H4 (cell line): ENCODE data around the gene HTT. TPM values are rescaled to one million over a fixed set of nuclear protein-coding genes. Genes with fewer than 3 reads are reported as not detected.

Experiments used
- DNase-seq: peaks from one replicate; pipeline ENCODE4 v3.0.0-alpha.2; 2015; ENCODE audit warnings: low spot score
- total RNA-seq: library from RNA; depleted of rRNA; stranded (reverse); fragments of >200 nt; shearing (Covaris generic); gene quantifications from 2 replicates; pipeline ENCODE4 v1.2.3, GENCODE V29; 2014

HTT gene
- total RNA-seq, 1 experiment from 2014 or later, result 23.9 TPM

DNA sequence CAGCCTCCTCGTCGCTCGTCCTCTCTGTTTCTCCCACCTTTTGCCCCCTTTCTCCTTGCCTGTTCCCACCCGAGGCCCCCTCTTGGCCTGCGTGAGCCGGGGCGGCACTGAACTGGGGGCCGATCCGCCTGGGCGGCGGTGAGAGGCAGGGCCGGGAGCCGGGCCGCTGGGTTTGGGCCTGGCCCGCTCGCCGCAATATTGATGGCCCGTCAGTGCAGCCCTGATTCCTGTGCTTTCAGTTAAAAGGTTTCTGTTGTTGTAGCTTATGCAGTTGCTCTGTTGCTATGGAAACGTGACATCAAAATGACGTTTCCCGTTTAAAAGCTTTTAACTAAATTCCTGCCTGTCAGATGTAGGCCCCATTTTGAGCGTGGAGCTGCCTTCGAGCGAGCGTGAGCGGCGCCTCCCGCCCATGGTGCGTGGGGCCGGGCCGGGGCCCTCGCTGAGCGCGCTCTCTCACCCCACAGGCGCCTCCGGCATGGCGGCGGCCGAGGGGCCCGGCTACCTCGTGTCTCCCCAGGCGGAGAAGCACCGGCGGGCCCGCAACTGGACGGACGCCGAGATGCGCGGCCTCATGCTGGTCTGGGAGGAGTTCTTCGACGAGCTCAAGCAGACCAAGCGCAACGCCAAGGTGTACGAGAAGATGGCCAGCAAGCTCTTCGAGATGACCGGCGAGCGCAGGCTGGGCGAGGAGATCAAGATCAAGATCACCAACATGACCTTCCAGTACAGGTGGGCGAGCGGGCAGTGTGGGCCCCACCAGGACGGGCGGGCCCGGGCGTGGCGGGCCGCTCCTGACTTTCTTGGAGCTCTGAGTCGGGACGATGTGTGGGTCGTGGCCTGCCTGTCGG lies 174.6 kb downstream of the HTT start, which contains the start of gene MSANTD1:
Gene MSANTD1, plus strand, starts transcription at position 349 of the 851 bp plus-strand sequence. Its CDS starts 64 bp downstream, at position 413.
- DNase-seq, result no peak

DNA sequence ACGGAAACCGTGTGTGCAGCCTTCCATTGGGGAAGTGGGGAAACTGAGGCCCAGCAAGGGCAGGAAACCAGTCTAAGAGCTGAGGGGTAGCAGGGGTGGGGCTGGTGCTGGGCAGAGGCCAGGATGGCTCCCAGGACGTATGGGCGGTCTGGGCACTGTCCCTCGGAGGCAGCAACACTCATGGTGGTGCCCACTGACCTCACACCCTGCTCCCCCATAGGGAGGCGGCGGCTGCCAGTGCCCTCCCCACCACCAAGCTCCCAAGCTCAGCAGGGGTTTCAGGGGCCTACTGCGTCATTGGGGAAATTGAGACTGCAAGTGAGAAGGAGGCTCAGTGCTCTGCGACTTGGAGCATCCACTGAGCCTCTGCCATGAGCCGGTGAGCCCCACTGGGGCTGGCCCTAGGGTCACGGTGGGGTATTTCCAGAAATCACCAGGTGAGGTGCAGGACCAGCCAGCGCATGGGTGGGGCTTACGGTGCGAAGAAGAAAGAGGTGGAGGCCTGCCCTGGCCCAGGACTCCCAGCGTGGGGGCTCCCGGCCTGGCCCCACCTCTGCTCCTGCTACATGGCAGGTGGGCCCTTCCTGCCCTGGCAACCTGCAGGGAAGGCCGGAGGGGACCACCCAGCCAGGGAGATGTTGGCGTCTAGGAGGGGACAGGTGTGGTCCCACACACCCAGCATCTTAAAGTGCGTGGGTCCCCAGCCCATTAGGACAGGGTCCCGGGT lies 175.4 kb downstream of the HTT start:
- DNase-seq, result no peak

GRCh38 chr4:3250438-3250955 lies 176.0 kb downstream of the HTT start:
- DNase-seq, result no peak

- DNase-seq, result no peak
Measured at GRCh38 chr4:3250956-3251690, 176.6 kb downstream of the HTT start.

GRCh38 chr4:3251691-3252479 lies 177.4 kb downstream of the HTT start:
- no peak for DNase-seq

DNA sequence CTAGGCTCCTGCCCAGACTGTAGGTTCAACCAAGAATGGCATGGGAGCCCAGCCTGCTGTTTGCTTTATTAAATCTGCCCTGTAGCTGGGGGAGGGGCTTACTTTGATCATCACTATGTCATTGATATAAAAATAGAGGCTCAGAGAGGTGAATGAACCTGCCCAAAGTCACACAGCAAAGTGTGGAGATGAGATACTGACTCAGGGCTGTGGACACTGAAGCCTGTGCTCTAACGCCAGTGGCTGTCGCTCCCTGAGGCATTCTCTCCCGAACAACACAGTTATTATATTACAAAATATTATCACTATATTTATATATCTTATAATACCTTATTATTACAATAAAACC lies 178.0 kb downstream of the HTT start:
- DNase-seq, result no peak

- DNase-seq, result no peak
Measured at GRCh38 chr4:3252831-3253641, 178.6 kb downstream of the HTT start.

DNA sequence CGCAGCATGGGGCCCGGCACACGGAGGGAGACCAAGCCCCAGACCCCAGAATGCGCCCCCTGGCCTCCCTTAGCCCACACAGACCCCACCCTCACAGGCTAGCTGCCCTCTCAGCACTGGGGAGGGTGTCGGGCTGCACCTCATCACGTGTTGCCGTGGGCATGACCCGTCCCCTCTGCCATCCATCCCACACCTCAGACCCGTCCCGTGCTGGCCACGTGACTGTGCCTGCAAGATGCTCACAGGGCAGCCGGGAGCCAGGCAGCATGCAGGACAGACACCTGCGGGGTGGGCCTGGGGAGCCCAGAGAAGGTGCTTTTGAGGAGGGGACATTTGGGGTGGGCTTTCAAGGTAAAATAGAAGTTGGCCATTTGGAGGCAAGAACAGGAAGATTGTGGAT lies 179.3 kb downstream of the HTT start:
- no peak for DNase-seq

DNA sequence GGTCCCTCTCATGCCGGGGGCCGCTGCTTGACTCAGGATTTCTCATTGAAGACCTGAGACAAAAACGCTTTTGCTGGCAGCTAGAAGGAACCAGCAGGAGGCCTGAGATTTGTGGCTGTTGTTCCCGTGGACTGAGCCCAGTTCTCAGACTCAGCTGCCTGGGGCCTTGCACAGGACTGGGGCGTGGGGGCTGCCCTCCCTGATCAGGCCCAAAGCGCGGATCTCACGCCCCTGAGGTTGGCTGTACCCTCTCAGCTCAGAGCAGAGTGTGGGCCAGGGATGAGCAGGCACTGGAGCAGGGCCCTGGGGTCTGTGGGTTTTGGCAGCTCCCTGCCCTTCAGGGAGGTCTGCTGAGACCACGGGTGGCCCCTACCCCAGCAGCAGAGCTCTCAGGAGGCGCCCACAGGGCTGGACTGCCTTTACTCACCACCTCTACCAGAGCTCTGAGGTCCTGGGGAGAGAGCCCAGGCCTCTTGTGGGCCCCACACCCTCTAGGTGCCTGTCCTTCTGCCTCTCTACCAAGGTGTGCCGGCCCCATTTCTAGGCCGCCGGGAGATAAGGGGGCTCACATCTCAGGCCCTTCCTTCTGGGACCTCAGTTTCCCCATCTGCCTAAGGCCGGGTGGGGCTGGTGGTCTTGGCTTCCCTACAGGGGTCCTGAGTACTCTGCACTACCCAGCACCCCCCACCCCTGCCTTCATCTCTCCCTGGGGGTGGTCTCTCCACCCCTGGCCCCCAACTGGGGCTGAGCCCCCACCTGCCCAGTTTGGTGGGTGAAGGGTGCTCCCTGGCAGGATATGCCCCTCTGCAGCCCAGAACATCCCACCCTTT lies 180.0 kb downstream of the HTT start:
- no peak for DNase-seq

DNA sequence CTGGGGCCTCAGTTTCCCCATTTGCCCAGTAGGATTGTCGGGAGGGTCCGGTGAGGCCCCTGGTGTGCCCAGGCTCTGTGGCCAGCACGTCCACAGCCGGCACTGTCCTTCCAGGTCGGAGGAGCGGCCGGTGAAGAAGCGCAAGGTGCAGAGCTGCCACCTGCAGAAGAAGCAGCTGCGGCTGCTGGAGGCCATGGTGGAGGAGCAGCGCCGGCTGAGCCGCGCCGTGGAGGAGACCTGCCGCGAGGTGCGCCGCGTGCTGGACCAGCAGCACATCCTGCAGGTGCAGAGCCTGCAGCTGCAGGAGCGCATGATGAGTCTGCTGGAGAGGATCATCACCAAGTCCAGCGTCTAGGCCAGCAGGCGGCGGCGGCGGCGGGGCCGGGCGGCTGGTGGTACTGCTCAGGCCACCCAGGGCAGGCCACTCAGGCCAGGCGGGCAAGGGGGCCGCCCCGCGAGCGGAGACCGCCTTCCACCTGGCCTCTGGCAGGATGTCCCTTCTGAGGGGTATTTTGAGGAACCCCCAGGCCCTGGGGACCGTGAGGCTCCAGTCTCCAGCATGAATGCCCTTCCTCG lies 181.2 kb downstream of the HTT start:
- no peak for DNase-seq

- DNase-seq, result no peak
Measured at GRCh38 chr4:3256230-3257102, 182.0 kb downstream of the HTT start.

DNA sequence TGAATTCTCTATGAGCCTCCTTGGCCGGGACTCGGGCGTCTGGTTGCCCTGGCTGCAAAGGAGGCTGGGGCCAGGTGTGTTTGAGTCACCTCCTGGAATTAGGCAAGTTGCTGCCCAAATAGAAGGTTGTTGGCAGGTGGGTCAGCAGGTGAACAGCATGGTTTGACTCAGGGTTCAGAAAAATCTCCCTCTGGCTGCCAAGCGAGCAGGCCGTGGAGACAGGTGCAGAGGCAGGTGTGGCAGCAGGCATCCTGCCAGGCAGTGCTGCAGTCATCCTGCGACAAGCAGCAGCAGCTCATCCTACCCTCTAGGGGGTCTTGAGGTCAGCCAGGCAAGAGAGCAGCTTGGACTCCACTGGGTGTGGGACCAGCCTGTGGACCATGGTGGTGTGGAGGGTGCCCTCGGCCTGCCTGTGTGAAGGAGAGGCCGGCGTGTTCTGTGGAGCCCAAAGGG lies 182.6 kb downstream of the HTT start:
- DNase-seq, result no peak

- DNase-seq, result no peak
Measured at GRCh38 chr4:3257556-3258482, 183.3 kb downstream of the HTT start.

DNA sequence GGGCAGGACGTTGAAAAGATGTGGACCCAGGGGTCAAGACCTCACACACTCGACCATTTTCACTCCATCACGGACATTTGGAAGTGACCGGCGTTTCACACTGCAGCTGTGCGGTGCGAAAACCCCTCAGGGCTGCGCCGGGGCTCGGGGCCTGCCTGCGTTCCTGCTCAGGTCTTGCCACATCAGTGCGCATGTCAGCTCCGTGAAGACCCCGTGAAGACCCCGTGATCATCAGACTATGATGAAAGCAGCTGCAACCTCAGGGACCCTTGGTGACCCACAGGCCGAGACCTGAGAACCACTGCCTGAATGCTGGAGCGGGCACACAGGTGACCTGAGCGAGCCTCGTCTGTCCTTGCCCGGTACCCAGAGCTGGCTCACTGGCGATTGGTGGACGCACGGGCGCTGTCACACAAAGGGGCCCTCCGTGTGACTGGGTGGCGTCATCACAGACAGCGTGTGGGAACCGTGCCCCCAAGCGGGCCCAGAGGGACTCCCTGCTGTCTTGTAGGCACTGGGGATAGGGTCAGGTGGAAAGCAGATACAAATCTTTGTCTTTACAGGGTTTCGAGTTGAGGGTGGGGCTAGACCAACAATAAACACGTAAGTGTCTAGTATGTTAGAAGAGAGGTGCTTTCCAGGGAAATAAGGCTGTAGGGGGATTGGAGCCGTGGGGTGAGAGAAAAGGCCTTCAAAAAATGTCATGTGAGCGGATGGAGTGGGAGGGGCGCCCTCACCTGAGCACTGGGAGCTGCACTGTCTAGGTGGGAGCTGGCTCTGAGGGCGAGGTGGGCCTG lies 187.1 kb downstream of the HTT start:
- no peak for DNase-seq

DNA sequence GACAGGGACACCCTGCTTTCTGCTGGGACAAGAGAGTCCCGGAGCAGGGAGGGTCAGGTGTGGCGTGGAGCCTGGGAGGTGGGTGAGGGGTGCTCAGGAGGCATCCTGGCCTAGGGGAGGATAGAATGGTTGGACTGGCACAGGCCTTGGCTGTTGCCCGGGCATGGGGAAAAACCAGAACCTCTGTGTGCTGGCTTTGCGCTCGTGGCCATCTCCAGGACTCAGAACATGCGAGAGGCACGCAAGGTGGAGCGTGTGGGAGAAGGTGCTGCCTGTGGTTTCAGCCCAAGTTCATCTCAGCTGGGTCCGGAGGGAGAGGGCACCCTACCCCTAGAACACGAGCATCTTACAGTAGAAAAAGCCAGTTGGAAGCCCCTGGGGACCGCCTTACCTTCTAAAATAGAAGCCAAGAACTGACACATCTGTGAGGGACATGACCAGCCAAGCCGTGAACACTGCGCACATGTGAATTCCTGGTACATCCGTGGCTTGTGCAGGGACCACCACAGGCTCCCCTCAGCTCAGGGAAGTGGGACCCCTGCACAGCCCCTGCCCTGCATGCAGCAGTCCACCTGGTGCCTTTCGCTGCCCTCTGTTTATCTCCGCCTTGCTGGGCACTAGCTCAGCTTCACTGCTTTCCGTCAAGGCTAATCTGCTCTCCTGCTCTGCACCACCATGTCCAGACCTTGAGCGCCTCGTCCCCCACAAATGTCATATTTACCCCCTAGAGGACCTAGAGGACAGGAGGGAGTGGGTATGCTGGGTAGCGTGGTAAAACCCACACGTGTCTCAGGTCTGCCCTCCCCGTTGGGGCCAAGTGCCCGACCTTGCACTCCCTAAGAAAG lies 187.9 kb downstream of the HTT start:
- no peak for DNase-seq
